ENCODE results near the gene GARIN3.

GRCh38 chr5:157214415-157214814 lies 48.4 kb upstream of the GARIN3 start:
- TF ChIP-seq POLR2A (IDR thresholded peaks at IDR 0.05): no peak
- no peak for TF ChIP-seq CTCF (IDR thresholded peaks at IDR 0.05)
